Chondrocyte (in vitro differentiated cells): ENCODE measurements around the gene CDC14B. TPM values are rescaled to one million over a fixed set of nuclear protein-coding genes. Genes with fewer than 3 reads are reported as not detected.
"Not testable (repeated sequence)": the region's sequence is repeated elsewhere in the genome, so short reads cannot be mapped to it uniquely, and the experiment has no call there.

Experiments used
- DNase-seq: peaks from one replicate; pipeline ENCODE4 v3.0.0; 2021; ENCODE audit warnings: mixed read lengths, low spot score
- H3K27ac Mint-ChIP-seq: one replicate; pipeline ENCODE4 v1.8.0; 2021; ENCODE audit warnings: mild to moderate bottlenecking, moderate library complexity, mixed read lengths; ENCODE audit not compliant: unreplicated experiment
- H3K27me3 Mint-ChIP-seq: 2 replicates; pipeline ENCODE4 v1.8.0; 2021; ENCODE audit warnings: low read depth, mixed read lengths
- H3K36me3 Mint-ChIP-seq: 2 replicates; pipeline ENCODE4 v1.8.0; 2021; ENCODE audit warnings: low read depth, mixed read lengths
- H3K4me1 Mint-ChIP-seq: 2 replicates; pipeline ENCODE4 v1.8.0; 2021; ENCODE audit warnings: low read depth, mild to moderate bottlenecking, mixed read lengths
- H3K4me3 Mint-ChIP-seq: one replicate; pipeline ENCODE4 v1.8.0; 2021; ENCODE audit warnings: mild to moderate bottlenecking, moderate library complexity, mixed read lengths; ENCODE audit not compliant: unreplicated experiment
- H3K9me3 Mint-ChIP-seq: 2 replicates; pipeline ENCODE4 v1.8.0; 2021; ENCODE audit warnings: low read depth, mixed read lengths
- total RNA-seq: library from RNA; stranded (reverse); gene quantifications from 3 replicates; pipeline ENCODE4 v1.2.1, GENCODE V29; 2021
- TF ChIP-seq, protein P1 (sequence below): fragments of 200-600 bp; sonication (generic); IDR thresholded peaks from 2 replicates; pipeline ENCODE4 v1.5.0; 2021; ENCODE audit warnings: antibody characterized with exemption, mild to moderate bottlenecking, moderate library complexity

CDC14B gene
- total RNA-seq, 1 donor from 2014 or later = 15.5 TPM

DNA sequence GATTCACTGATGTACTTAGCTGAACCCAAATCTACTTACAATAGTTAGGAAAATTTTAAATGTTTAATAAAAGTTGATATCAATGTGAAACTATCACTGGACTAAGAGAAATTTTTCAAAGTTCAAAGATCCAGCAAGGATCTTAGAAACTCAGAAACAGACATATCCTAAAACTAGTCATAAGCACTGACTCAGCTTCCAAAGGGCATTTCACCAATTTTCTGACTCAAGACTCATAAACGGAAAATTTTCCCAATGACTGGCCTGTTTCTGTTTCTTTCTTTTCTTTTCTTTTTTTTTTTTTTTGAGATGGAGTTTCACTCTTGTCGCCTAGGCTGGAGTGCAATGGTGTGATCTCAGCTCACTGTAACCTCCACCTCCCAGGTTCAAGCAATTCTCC, 66.6 kb downstream of the CDC14B start:
- H3K4me3 Mint-ChIP-seq = peak overlapping the region; percentile 12
- no peaks in the 10 kb centered on the region for H3K9me3 Mint-ChIP-seq
- peaks cover 54% of the 10 kb centered on the region for H3K4me1 Mint-ChIP-seq
- TF ChIP-seq, protein P1, sequence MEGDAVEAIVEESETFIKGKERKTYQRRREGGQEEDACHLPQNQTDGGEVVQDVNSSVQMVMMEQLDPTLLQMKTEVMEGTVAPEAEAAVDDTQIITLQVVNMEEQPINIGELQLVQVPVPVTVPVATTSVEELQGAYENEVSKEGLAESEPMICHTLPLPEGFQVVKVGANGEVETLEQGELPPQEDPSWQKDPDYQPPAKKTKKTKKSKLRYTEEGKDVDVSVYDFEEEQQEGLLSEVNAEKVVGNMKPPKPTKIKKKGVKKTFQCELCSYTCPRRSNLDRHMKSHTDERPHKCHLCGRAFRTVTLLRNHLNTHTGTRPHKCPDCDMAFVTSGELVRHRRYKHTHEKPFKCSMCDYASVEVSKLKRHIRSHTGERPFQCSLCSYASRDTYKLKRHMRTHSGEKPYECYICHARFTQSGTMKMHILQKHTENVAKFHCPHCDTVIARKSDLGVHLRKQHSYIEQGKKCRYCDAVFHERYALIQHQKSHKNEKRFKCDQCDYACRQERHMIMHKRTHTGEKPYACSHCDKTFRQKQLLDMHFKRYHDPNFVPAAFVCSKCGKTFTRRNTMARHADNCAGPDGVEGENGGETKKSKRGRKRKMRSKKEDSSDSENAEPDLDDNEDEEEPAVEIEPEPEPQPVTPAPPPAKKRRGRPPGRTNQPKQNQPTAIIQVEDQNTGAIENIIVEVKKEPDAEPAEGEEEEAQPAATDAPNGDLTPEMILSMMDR = no peak
- H3K36me3 Mint-ChIP-seq = peaks cover 4% of the 10 kb centered on the region
- H3K27ac Mint-ChIP-seq = peak overlapping the region; percentile 94
- no peaks in the 10 kb centered on the region for H3K27me3 Mint-ChIP-seq
- DNase-seq = no peak

DNA sequence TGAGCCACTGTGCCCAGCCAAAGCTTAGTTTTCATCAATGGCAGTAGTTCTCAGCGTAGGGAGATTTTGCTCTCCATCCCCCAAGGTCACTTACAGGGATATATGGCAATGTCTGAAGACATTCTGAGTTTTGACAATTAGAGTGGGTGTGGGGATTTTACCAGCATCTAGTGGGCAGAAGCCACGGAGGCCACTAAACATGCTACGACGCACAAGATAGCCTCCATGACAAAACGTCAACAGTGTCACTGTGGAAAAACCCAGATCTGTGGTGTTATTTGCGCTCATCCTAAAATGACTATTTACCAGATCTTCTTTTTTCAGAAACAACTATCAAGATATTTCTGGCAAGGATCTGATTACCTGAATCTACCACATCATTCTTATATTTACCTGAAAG, 68.2 kb downstream of the CDC14B start:
- DNase-seq = no peak
- H3K4me1 Mint-ChIP-seq = peaks cover 45% of the 10 kb centered on the region
- H3K36me3 Mint-ChIP-seq = peaks cover 3% of the 10 kb centered on the region
- no peaks in the 10 kb centered on the region for H3K27me3 Mint-ChIP-seq
- TF ChIP-seq, protein P1 = no peak
- H3K9me3 Mint-ChIP-seq = no peaks in the 10 kb centered on the region
- no peak overlapping the region for H3K4me3 Mint-ChIP-seq
- no peak overlapping the region for H3K27ac Mint-ChIP-seq

DNA sequence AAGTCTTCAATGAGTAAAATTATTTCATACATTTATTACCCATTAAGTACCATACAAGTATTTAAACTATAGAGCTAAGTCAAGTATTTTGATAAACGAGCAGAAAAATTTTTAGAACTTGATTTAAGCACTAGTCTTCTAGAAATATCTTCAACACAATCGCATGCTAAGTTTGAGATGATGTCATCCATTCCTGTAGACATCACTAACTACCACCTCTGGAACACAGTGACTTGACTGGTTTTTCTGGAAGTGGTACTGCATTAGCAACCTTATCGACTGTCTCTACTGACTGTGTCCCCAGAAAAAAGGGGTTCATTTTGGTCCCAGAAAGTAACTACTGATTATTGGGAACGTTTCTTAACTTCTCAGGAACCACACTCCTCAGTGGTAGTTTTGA, 69.0 kb downstream of the CDC14B start:
- no peak for DNase-seq
- Mint-ChIP-seq H3K4me1 (peaks cover 38% of the 10 kb centered on the region), H3K36me3 (peaks cover 4% of the 10 kb centered on the region), H3K27me3 (no peaks in the 10 kb centered on the region), H3K4me3 (no peak overlapping the region), H3K9me3 (no peaks in the 10 kb centered on the region), H3K27ac (no peak overlapping the region)
- TF ChIP-seq, protein P1 = no peak

DNA sequence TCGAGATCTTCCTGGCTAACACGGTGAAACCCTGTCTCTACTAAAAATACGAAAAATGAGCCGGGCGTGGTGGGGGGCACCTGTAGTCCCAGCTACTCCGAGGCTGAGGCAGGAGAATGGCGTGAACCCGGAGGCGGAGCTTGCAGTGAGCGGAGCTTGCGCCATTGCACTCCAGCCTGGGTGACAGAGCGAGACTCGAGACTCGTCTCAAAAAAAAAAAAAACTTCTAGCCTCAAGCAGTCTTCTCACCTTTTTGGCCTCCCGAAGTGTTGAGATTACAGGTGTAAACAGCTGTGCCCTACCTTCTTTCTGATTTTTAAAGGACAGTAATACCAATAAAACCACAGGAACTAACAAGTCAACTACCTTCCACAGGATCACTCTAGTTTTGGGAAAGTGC, 76.5 kb downstream of the CDC14B start:
- not testable (repeated sequence) for DNase-seq, H3K4me1 Mint-ChIP-seq, H3K27me3 Mint-ChIP-seq, H3K27ac Mint-ChIP-seq, H3K9me3 Mint-ChIP-seq, H3K4me3 Mint-ChIP-seq, H3K36me3 Mint-ChIP-seq

DNA sequence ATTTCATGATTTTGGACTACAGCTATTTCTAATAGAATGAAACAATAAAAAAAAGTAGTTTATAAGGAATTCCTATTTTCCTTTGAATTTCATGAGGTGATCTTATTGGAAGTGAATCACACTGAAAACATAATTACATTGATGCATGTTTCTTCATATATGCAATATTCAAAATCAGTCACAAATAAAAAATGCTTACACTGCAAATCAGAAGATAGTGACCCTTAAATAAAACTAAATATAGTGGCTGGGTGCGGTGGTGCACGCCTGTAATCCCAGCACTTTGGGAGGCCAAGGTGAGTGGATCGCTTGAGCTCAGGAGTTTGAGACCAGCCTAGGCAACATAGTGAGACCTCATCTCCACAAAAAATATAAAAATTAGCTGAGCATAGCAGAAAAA, 79.5 kb downstream of the CDC14B start:
- Mint-ChIP-seq H3K36me3 (peaks cover 5% of the 10 kb centered on the region), H3K27ac (no peak overlapping the region), H3K9me3 (no peaks in the 10 kb centered on the region), H3K4me1 (peaks cover 2% of the 10 kb centered on the region), H3K4me3 (no peak overlapping the region), H3K27me3 (no peaks in the 10 kb centered on the region)
- TF ChIP-seq, protein P1 = no peak
- DNase-seq = no peak

DNA sequence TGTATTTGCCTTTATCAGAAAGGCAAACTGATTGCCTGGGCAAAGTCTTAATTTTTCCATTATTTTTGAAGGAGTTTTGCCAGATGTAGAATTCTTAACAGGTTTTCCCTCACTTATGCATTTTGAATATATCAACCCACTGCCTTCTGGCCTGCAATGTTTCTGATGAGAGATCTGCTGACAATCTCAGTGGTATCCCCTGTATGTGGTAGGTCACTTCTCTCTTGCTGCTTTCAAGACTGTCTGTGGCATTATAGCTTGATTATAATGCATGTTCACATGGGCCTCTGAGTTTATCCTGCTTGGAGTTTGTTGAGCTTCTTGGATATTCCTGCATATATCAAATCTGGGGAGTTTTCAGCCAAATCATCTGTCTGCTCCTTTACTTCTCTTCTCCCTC, 87.5 kb downstream of the CDC14B start:
- Mint-ChIP-seq H3K4me1 (peaks cover 2% of the 10 kb centered on the region), H3K36me3 (peaks cover 17% of the 10 kb centered on the region), H3K27ac (no peak overlapping the region), H3K27me3 (no peaks in the 10 kb centered on the region), H3K4me3 (no peak overlapping the region), H3K9me3 (no peaks in the 10 kb centered on the region)
- TF ChIP-seq, protein P1 = no peak
- DNase-seq = no peak
